Endodermal cell (in vitro differentiated cells): ENCODE results near the gene TIMMDC1. TPM values are rescaled to one million over a fixed set of nuclear protein-coding genes. Genes with fewer than 3 reads are reported as not detected.
"Not testable (repeated sequence)": the region's sequence is repeated elsewhere in the genome, so short reads cannot be mapped to it uniquely, and the experiment has no call there.

Experiments
- DNase-seq: peaks from one replicate; pipeline ENCODE4 v3.0.0-alpha.2; 2017
- H3K27ac ChIP-seq: 2 replicates; pipeline ENCODE4 v1.5.1; 2013; ENCODE audit warnings: mild to moderate bottlenecking, low read depth, low read length, moderate library complexity
- H3K27me3 ChIP-seq: 2 replicates; pipeline ENCODE4 v1.6.1; 2013; ENCODE audit warnings: mild to moderate bottlenecking, low read length, moderate library complexity; ENCODE audit not compliant: insufficient read depth, control insufficient read depth, poor library complexity, severe bottlenecking
- H3K36me3 ChIP-seq: 2 replicates; pipeline ENCODE4 v1.7.0; 2013; ENCODE audit warnings: mild to moderate bottlenecking, low read length, moderate library complexity; ENCODE audit not compliant: control insufficient read depth, insufficient read depth
- H3K4me1 ChIP-seq: one replicate; pipeline ENCODE4 v1.7.0; 2013; ENCODE audit warnings: low read length; ENCODE audit not compliant: control insufficient read depth, insufficient read depth
- H3K4me3 ChIP-seq: 2 replicates; pipeline ENCODE4 v1.5.1; 2013; ENCODE audit warnings: mild to moderate bottlenecking, low read length, moderate library complexity
- H3K9ac ChIP-seq: 2 replicates; pipeline ENCODE4 v1.6.1; 2013; ENCODE audit warnings: mild to moderate bottlenecking, low read length, moderate library complexity; ENCODE audit not compliant: poor library complexity, severe bottlenecking; ENCODE audit errors: extremely low read depth
- H3K9me3 ChIP-seq: 2 replicates; pipeline ENCODE4 v1.6.1; 2013; ENCODE audit warnings: mild to moderate bottlenecking, low read length, moderate library complexity; ENCODE audit not compliant: control insufficient read depth
- H3K27ac Mint-ChIP-seq: 2 replicates; pipeline ENCODE4 v1.8.0; 2020; ENCODE audit warnings: mixed read lengths
- H3K27me3 Mint-ChIP-seq: 2 replicates; pipeline ENCODE4 v1.8.0; 2021; ENCODE audit warnings: mild to moderate bottlenecking, mixed read lengths; ENCODE audit not compliant: insufficient read depth
- H3K36me3 Mint-ChIP-seq: 2 replicates; pipeline ENCODE4 v1.8.0; 2020; ENCODE audit warnings: low read depth, mixed read lengths
- H3K4me1 Mint-ChIP-seq: 2 replicates; pipeline ENCODE4 v1.8.0; 2020; ENCODE audit warnings: mixed read lengths
- H3K4me3 Mint-ChIP-seq: 2 replicates; pipeline ENCODE4 v1.8.0; 2020; ENCODE audit warnings: mild to moderate bottlenecking, moderate library complexity, mixed read lengths
- H3K9me3 Mint-ChIP-seq: 2 replicates; pipeline ENCODE4 v1.8.0; 2020; ENCODE audit warnings: mild to moderate bottlenecking, mixed read lengths
- WGBS, 2 experiments: methylation state at CpG; one replicate each; pipeline versions ENCODE4 v1.1.5 to v1.1.7; 2013; ENCODE audit warnings: missing lambda C conversion rate in 2 of 2, mixed read lengths in 1 of 2; ENCODE audit not compliant: insufficient coverage in 1 of 2, insufficient read length in 1 of 2; 5-methylcytosine and 5-hydroxymethylcytosine counted together
- total RNA-seq, 2 donors: library from RNA; stranded (reverse); fragmentation: NEBNext Ultra II Directional in 1 of 2; extraction: Animal tissue kit (Norgen Biotek cat#: 25700) in 1 of 2; gene quantifications; 2 replicates in 1 of 2; 3 replicates in 1 of 2; pipeline ENCODE4 v1.2.1, GENCODE V29; 2021
- TF ChIP-seq, protein P1 (sequence below): fragments of 200-600 bp; sonication (generic); conservative IDR thresholded peaks from 2 replicates; pipeline ENCODE4 v1.5.0; 2021; ENCODE audit warnings: antibody characterized with exemption, mild to moderate bottlenecking

The TIMMDC1 gene
- total RNA-seq, 2 donors from 2014 or later = 107 to 119 TPM

DNA sequence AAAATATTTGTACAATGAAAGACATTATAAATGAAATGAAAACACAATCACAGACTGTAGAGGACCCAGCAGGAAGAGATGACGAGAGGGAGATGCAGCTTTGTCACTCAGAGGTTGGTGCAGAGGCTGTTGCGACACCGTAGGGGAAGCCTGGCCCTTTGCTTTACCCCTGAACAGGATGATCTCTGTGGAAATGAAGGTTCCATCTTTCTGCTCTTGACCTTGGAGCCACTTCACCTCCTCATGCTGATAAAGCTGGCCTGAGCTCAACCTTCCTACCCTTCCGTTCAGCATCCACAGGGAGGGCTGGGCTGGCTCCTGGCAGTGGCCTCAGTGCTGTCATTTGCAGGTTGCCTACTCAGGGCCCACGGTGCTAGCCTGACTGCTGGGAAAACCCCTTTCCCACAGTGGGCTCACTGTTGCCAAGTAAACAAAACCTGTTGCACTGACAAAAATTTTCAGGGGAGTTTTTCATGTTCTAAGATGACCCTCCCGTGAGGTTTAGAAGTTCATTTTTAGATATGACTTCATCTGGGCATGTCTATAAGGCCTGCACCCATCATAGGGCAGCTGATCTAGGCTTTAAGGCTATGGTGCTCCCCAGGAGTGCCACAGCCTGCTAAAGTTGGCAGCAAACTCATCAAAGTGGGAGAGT, 64.1 kb downstream of the TIMMDC1 start:
- no peak overlapping the region for H3K4me3 Mint-ChIP-seq
- Histone ChIP-seq H3K27ac (no peak overlapping the region), H3K27me3 (no peaks in the 10 kb centered on the region), H3K4me3 (no peak overlapping the region), H3K9ac (no peak overlapping the region), H3K36me3 (no peaks in the 10 kb centered on the region), H3K4me1 (no peaks in the 10 kb centered on the region), H3K9me3 (no peaks in the 10 kb centered on the region)
- H3K27ac Mint-ChIP-seq = no peak overlapping the region
- no peaks in the 10 kb centered on the region for H3K36me3 Mint-ChIP-seq
- peaks cover 5% of the 10 kb centered on the region for H3K9me3 Mint-ChIP-seq
- H3K4me1 Mint-ChIP-seq = peaks cover 5% of the 10 kb centered on the region
- TF ChIP-seq, protein P1, sequence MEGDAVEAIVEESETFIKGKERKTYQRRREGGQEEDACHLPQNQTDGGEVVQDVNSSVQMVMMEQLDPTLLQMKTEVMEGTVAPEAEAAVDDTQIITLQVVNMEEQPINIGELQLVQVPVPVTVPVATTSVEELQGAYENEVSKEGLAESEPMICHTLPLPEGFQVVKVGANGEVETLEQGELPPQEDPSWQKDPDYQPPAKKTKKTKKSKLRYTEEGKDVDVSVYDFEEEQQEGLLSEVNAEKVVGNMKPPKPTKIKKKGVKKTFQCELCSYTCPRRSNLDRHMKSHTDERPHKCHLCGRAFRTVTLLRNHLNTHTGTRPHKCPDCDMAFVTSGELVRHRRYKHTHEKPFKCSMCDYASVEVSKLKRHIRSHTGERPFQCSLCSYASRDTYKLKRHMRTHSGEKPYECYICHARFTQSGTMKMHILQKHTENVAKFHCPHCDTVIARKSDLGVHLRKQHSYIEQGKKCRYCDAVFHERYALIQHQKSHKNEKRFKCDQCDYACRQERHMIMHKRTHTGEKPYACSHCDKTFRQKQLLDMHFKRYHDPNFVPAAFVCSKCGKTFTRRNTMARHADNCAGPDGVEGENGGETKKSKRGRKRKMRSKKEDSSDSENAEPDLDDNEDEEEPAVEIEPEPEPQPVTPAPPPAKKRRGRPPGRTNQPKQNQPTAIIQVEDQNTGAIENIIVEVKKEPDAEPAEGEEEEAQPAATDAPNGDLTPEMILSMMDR = no peak
- no peak for DNase-seq
- peaks cover 5% of the 10 kb centered on the region for H3K27me3 Mint-ChIP-seq
- WGBS, 2 experiments = 91% methylated on average over 6 of the region's 6 CpGs

DNA sequence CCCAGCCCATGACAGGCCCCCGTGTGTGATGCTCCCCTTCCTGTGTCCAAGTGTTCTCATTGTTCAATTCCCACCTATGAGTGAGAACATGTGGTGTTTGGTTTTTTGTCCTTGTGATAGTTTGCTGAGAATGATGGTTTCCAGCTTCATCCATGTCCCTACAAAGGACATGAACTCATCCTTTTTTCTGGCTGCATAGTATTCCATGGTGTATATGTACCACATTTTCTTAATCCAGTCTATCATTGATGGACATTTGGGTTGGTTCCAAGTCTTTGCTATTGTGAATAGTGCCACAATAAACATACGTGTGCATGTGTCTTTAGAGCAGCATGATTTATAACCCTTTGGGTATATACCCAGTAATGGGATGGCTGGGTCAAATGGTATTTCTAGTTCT, 65.0 kb downstream of the TIMMDC1 start:
- no CpG with 5 or more reads among the region's 2 CpGs for WGBS, 2 experiments

DNA sequence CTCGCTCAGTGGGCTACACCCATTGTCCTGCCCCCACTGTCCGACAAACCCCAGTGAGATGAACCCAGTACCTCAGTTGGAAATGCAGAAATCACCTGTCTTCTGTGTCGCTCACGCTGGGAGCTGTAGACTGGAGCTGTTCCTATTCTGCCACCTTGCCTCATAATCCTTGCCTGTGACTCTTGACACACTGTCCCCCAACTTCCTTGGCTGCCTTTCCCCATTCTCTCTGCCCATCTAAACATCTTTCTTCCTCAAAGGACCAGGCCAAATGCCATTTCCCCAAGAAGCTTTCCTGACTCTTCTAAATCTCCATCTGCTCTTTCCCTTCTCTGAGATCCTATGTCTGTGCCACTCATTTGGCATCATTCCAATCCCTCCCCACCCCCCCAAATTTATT, 70.8 kb downstream of the TIMMDC1 start:
- H3K27me3 ChIP-seq = no peaks in the 10 kb centered on the region
- Mint-ChIP-seq H3K9me3 (peaks cover 3% of the 10 kb centered on the region), H3K36me3 (peaks cover 2% of the 10 kb centered on the region), H3K4me1 (no peaks in the 10 kb centered on the region), H3K27me3 (peaks cover 8% of the 10 kb centered on the region), H3K27ac (no peak overlapping the region), H3K4me3 (no peak overlapping the region)
- no peak for DNase-seq
- 96 to 100% methylated on average over 1 to 4 of the region's 4 CpGs for WGBS, 2 experiments
- no peak overlapping the region for H3K4me3 ChIP-seq
- H3K36me3 ChIP-seq = no peaks in the 10 kb centered on the region
- H3K27ac ChIP-seq = no peak overlapping the region
- H3K4me1 ChIP-seq = no peaks in the 10 kb centered on the region
- no peaks in the 10 kb centered on the region for H3K9me3 ChIP-seq
- TF ChIP-seq, protein P1 = no peak
- H3K9ac ChIP-seq = no peak overlapping the region

More for the DNA sequence above, 65.0 kb downstream of the TIMMDC1 start:
- H3K4me1 ChIP-seq, H3K9me3 ChIP-seq, H3K4me1 Mint-ChIP-seq, H3K27ac ChIP-seq, H3K27ac Mint-ChIP-seq, H3K9me3 Mint-ChIP-seq, DNase-seq, H3K27me3 ChIP-seq, H3K36me3 Mint-ChIP-seq, H3K4me3 Mint-ChIP-seq, H3K36me3 ChIP-seq, H3K9ac ChIP-seq, H3K27me3 Mint-ChIP-seq, H3K4me3 ChIP-seq: not testable (repeated sequence)

DNA sequence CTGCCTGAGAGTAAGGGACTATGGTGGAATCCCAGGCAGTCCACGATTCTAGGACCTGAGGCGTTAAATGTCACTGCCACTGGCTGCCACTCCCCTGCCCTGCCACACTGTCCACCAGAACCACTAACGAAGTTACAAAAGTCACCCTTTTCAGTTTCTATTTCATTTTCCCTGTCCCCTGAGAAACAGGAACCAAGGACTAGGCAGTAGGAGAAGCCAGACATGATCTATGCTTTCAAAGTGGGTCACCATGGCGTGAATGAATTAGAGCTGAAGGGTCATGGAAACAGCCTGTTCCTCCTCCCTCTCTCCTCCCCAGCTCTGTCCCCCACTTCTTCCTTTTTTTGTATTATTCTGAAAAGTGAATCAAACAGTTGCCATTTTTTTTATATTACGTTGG, 71.9 kb downstream of the TIMMDC1 start:
- no peaks in the 10 kb centered on the region for H3K36me3 ChIP-seq
- no peaks in the 10 kb centered on the region for H3K4me1 Mint-ChIP-seq
- no peaks in the 10 kb centered on the region for H3K9me3 ChIP-seq
- no peaks in the 10 kb centered on the region for H3K4me1 ChIP-seq
- WGBS, 2 experiments = 92 to 94% methylated on average over 4 to 5 of the region's 5 CpGs
- TF ChIP-seq, protein P1 = no peak
- no peak overlapping the region for H3K27ac Mint-ChIP-seq
- no peak for DNase-seq
- H3K36me3 Mint-ChIP-seq = peaks cover 2% of the 10 kb centered on the region
- peaks cover 8% of the 10 kb centered on the region for H3K27me3 Mint-ChIP-seq
- H3K9ac ChIP-seq = no peak overlapping the region
- peaks cover 3% of the 10 kb centered on the region for H3K9me3 Mint-ChIP-seq
- H3K27ac ChIP-seq = no peak overlapping the region
- no peak overlapping the region for H3K4me3 ChIP-seq
- H3K27me3 ChIP-seq = no peaks in the 10 kb centered on the region
- no peak overlapping the region for H3K4me3 Mint-ChIP-seq
